K562 (cell line): ENCODE data around the gene WDR90. TPM values are rescaled to one million over a fixed set of nuclear protein-coding genes. Genes with fewer than 3 reads are reported as not detected.

Source experiments
- BRF1 ChIP-seq: IDR thresholded peaks from 3 replicates; pipeline ENCODE4 v1.6.1; 2011; ENCODE audit warnings: borderline replicate concordance, mild to moderate bottlenecking; ENCODE audit not compliant: insufficient read length; ENCODE audit errors: extremely low read depth
- CCAR2 ChIP-seq: fragments of 200-400 bp; formaldehyde crosslinking; IDR thresholded peaks from 2 replicates; pipeline ENCODE4 v1.6.1; 2017; ENCODE audit warnings: mild to moderate bottlenecking, low read depth, low read length
- COPS2 ChIP-seq: fragments of 450-650 bp; conservative IDR thresholded peaks from 2 replicates; pipeline ENCODE4 v1.6.1; 2016; ENCODE audit warnings: mild to moderate bottlenecking, moderate library complexity
- CREB1 ChIP-seq, 2 experiments: sonication (generic) in 1 of 2; formaldehyde crosslinking in 1 of 2; IDR thresholded peaks; 2 replicates each; pipeline versions ENCODE4 v1.6.1 to v1.8.0; 2012 to 2022; ENCODE audit warnings: inconsistent platforms in 1 of 2, mild to moderate bottlenecking in 1 of 2, missing genetic modification reagents in 1 of 2, moderate library complexity in 1 of 2
- CREM ChIP-seq: IDR thresholded peaks from 2 replicates; pipeline ENCODE4 v1.6.1; 2014; ENCODE audit warnings: antibody characterized with exemption, low read depth
- DDX20 ChIP-seq: fragments of 450-650 bp; IDR thresholded peaks from 2 replicates; pipeline ENCODE4 v1.6.1; 2016; ENCODE audit warnings: missing genetic modification characterization, low read depth, mild to moderate bottlenecking, missing compliant biosample characterization, moderate library complexity
- HNRNPLL ChIP-seq: fragments of 200-400 bp; formaldehyde crosslinking; IDR thresholded peaks from 2 replicates; pipeline ENCODE4 v1.6.1; 2017; ENCODE audit warnings: low read length, low read depth, mild to moderate bottlenecking; ENCODE audit not compliant: poor library complexity, severe bottlenecking
- KDM1A ChIP-seq, 2 experiments: fragments of 450-650 bp; IDR thresholded peaks; 2 replicates each; pipeline ENCODE4 v1.6.1; 2016; ENCODE audit warnings: mild to moderate bottlenecking in 2 of 2
- L3MBTL2 ChIP-seq: fragments of 450-650 bp; IDR thresholded peaks from 2 replicates; pipeline ENCODE4 v1.6.1; 2016; ENCODE audit warnings: mild to moderate bottlenecking, moderate library complexity
- RFX1 ChIP-seq: fragments of 450-650 bp; IDR thresholded peaks from 2 replicates; pipeline ENCODE4 v1.6.1; 2016; ENCODE audit warnings: mild to moderate bottlenecking, moderate library complexity
- SMAD4 ChIP-seq: fragments of 250-450 bp; sonication (Bioruptor Pico); conservative IDR thresholded peaks from 2 replicates; pipeline ENCODE4 v1.8.0; 2021; ENCODE audit warnings: inconsistent platforms, mild to moderate bottlenecking, moderate library complexity
- SRSF1 ChIP-seq: fragments of 200-400 bp; formaldehyde crosslinking; IDR thresholded peaks from 2 replicates; pipeline ENCODE4 v1.6.1; 2017; ENCODE audit warnings: mild to moderate bottlenecking, low read depth, low read length, moderate library complexity
- TAF7 ChIP-seq: fragments of 450-650 bp; IDR thresholded peaks from 2 replicates; pipeline ENCODE4 v1.6.1; 2016; ENCODE audit warnings: missing genetic modification characterization, missing compliant biosample characterization
- U2AF2 ChIP-seq: fragments of 200-400 bp; formaldehyde crosslinking; optimal IDR thresholded peaks from 2 replicates; pipeline ENCODE3; 2017; ENCODE audit warnings: low read depth, mild to moderate bottlenecking, low read length
- ZBTB5 ChIP-seq: fragments of 450-650 bp; IDR thresholded peaks from 2 replicates; pipeline ENCODE4 v1.6.1; 2017; ENCODE audit warnings: antibody characterized with exemption
- ZFP1 ChIP-seq: fragments of 450-650 bp; formaldehyde crosslinking; IDR thresholded peaks from 2 replicates; pipeline ENCODE4 v1.4.0; 2020; ENCODE audit warnings: mild to moderate bottlenecking, mixed read lengths
- ZKSCAN3 ChIP-seq: fragments of 250-450 bp; sonication (Bioruptor Pico); IDR thresholded peaks from 2 replicates; pipeline ENCODE4 v1.4.0; 2020
- ZNF124 ChIP-seq: sonication (generic); formaldehyde crosslinking; IDR thresholded peaks from 2 replicates; pipeline ENCODE4 v1.8.1; 2022; ENCODE audit warnings: missing genetic modification reagents
- ZNF184 ChIP-seq: sonication (generic); formaldehyde crosslinking; IDR thresholded peaks from 2 replicates; pipeline ENCODE4 v1.5.0; 2020; ENCODE audit warnings: missing genetic modification reagents
- ZNF224 ChIP-seq: sonication (generic); formaldehyde crosslinking; IDR thresholded peaks from 2 replicates; pipeline ENCODE4 v1.8.0; 2022; ENCODE audit warnings: mild to moderate bottlenecking, missing genetic modification reagents
- ZNF280A ChIP-seq: fragments of 450-650 bp; IDR thresholded peaks from 2 replicates; pipeline ENCODE4 v1.6.1; 2018; ENCODE audit warnings: mild to moderate bottlenecking, low read depth; ENCODE audit not compliant: partially characterized antibody
- ZNF311 ChIP-seq: fragments of 250-450 bp; sonication (Bioruptor Pico); IDR thresholded peaks from 2 replicates; pipeline ENCODE4 v1.4.0; 2020; ENCODE audit warnings: mild to moderate bottlenecking, moderate library complexity
- ZNF583 ChIP-seq: fragments of 250-450 bp; sonication (Bioruptor Pico); IDR thresholded peaks from 2 replicates; pipeline ENCODE4 v1.4.0; 2020
- ZNF584 ChIP-seq: fragments of 200-800 bp; sonication (Bioruptor generic); IDR thresholded peaks from 2 replicates; pipeline ENCODE4 v1.6.1; 2016; ENCODE audit warnings: low read depth, mild to moderate bottlenecking, missing genetic modification characterization, missing compliant biosample characterization
- ZNF766 ChIP-seq: fragments of 200-800 bp; sonication (Bioruptor generic); conservative IDR thresholded peaks from 2 replicates; pipeline ENCODE4 v1.6.1; 2016; ENCODE audit warnings: missing genetic modification characterization, missing compliant biosample characterization
- polyA plus RNA-seq, 8 experiments: library from polyadenylated mRNA; depleted of rRNA in 4 of 8; stranded (reverse) in 5 of 8; unstranded in 3 of 8; fragments of >200 nt; fragmentation: Nextera tagmentation in 2 of 8; fragmentation: Illumina TruSeq in 1 of 8; extraction: Ambion mirVana in 2 of 8; extraction: Trizol in 1 of 8; gene quantifications; 2 replicates each; pipeline versions ENCODE4 v1.2.1 to v1.2.3, GENCODE V29; 2011 to 2014; ENCODE audit warnings: inconsistent platforms in 1 of 8, missing spikeins in 1 of 8
- total RNA-seq, 7 experiments: library from RNA; depleted of rRNA in 6 of 7; stranded (reverse); fragments of >200 nt in 6 of 7; fragmentation: Illumina TruSeq in 2 of 7; extraction: Trizol in 2 of 7; gene quantifications; 2 replicates each; pipeline versions ENCODE4 v1.2.1 to v1.2.3, GENCODE V29; 2011 to 2021; ENCODE audit warnings: low replicate concordance in 1 of 7
- TF ChIP-seq, protein P1 (sequence below): fragments of 450-650 bp; IDR thresholded peaks from 2 replicates; pipeline ENCODE4 v1.6.1; 2014; ENCODE audit warnings: low read depth, mild to moderate bottlenecking, moderate library complexity, borderline replicate concordance

The WDR90 gene
- total and polyA plus RNA-seq, 9 of the 15 experiments (the other 6 are each of a cell fraction or from before 2014, with no cell fraction given): 0.44 to 12.6 (median 3.3) TPM

GRCh38 chr16:667780-668518, 18.8 kb downstream of the WDR90 start, which contains the start of gene RHOT2 (continued):
- TF ChIP-seq ZNF584 (CRISPR knock-in tag) (no peak), ZNF766 (no peak), ZFP1 (CRISPR knock-in tag) (no peak), ZNF124 (no peak), L3MBTL2 (peak; percentile 61), CREM (peak; percentile 75), COPS2 (no peak), ZNF224 (CRISPR knock-in tag) (no peak), RFX1 (no peak), ZNF583 (no peak), BRF1 (no peak), KDM1A (IDR thresholded peaks at IDR 0.05) (no peak), ZBTB5 (no peak), CREB1 (IDR thresholded peaks at IDR 0.05) (peak; percentile 62), CREB1 (CRISPR knock-in tag; IDR thresholded peaks at IDR 0.05) (peak; percentile 69; the same call in 1 of the 2 replicates), TAF7 (tag) (no peak), SMAD4 (CRISPR knock-in tag) (peak; percentile 85), ZNF184 (CRISPR knock-in tag) (no peak), DDX20 (tag) (no peak), ZKSCAN3 (CRISPR knock-in tag) (no peak), ZNF280A (no peak), ZNF311 (CRISPR knock-in tag) (no peak), HNRNPLL (no peak), CCAR2 (no peak), SRSF1 (no peak), U2AF2 (no peak)
- TF ChIP-seq, protein P1, sequence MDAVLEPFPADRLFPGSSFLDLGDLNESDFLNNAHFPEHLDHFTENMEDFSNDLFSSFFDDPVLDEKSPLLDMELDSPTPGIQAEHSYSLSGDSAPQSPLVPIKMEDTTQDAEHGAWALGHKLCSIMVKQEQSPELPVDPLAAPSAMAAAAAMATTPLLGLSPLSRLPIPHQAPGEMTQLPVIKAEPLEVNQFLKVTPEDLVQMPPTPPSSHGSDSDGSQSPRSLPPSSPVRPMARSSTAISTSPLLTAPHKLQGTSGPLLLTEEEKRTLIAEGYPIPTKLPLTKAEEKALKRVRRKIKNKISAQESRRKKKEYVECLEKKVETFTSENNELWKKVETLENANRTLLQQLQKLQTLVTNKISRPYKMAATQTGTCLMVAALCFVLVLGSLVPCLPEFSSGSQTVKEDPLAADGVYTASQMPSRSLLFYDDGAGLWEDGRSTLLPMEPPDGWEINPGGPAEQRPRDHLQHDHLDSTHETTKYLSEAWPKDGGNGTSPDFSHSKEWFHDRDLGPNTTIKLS: peak; percentile 92; the same call in 1 of the 2 replicates
